Cardiac muscle cell (in vitro differentiated cells and primary cell): ENCODE results near the gene DLGAP4. TPM values are rescaled to one million over a fixed set of nuclear protein-coding genes. Genes with fewer than 3 reads are reported as not detected.

Experiments
- DNase-seq, 2 donors: peaks; one replicate each; pipeline versions ENCODE4 v3.0.0 to v3.0.0-alpha.2; 2010 to 2017; ENCODE audit warnings: low read depth in 1 of 2, low spot score in 1 of 2
- H3K27ac ChIP-seq: fragments of 200-600 bp; sonication (generic); 2 replicates; pipeline ENCODE4 v1.5.1; 2016
- H3K27me3 ChIP-seq: fragments of 200-600 bp; sonication (generic); 2 replicates; pipeline ENCODE4 v1.6.0; 2016; ENCODE audit warnings: control low read depth
- H3K36me3 ChIP-seq: fragments of 200-600 bp; sonication (generic); 2 replicates; pipeline ENCODE4 v1.5.1; 2016; ENCODE audit warnings: control low read depth
- H3K4me1 ChIP-seq: fragments of 200-600 bp; sonication (generic); 2 replicates; pipeline ENCODE4 v1.8.1; 2017; ENCODE audit warnings: low read depth, mild to moderate bottlenecking, mixed run types
- H3K4me3 ChIP-seq: fragments of 200-600 bp; sonication (generic); 2 replicates; pipeline ENCODE4 v1.5.1; 2016; ENCODE audit warnings: mild to moderate bottlenecking
- H3K9me3 ChIP-seq: fragments of 200-600 bp; sonication (generic); 2 replicates; pipeline ENCODE4 v1.5.1; 2017; ENCODE audit warnings: low read depth, mild to moderate bottlenecking, control low read depth
- CTCF ChIP-seq: IDR thresholded peaks from 2 replicates; pipeline ENCODE4 v1.5.1; 2012; ENCODE audit warnings: low read depth, mild to moderate bottlenecking, low read length
- polyA plus RNA-seq: library from polyadenylated mRNA; unstranded; fragments of >200 nt; fragmentation: Nextera tagmentation; extraction: Ambion mirVana; gene quantifications from 2 replicates; pipeline ENCODE4 v1.2.1, GENCODE V29; 2016
- total RNA-seq: library from RNA; depleted of rRNA; stranded (reverse); fragments of >200 nt; gene quantifications from 2 replicates; pipeline ENCODE4 v1.2.3, GENCODE V29; 2016

The DLGAP4 gene
- total and polyA plus RNA-seq, 2 experiments from 2014 or later = 45.7 to 51.6 TPM

- TF ChIP-seq CTCF = no peak
Measured at GRCh38 chr20:36547186-36548005, 241.3 kb downstream of the DLGAP4 start.

GRCh38 chr20:36548006-36548315, 241.8 kb downstream of the DLGAP4 start:
- H3K27ac ChIP-seq = peak overlapping the region; percentile 86
- H3K4me3 ChIP-seq = no peak overlapping the region
- H3K4me1 ChIP-seq = peaks cover 13% of the 10 kb centered on the region
- no peaks in the 10 kb centered on the region for H3K9me3 ChIP-seq
- peak; percentile 18 for TF ChIP-seq CTCF
- DNase-seq = peak in 1 of 2 donors; percentile 50
- no peaks in the 10 kb centered on the region for H3K27me3 ChIP-seq
- peaks cover 36% of the 10 kb centered on the region for H3K36me3 ChIP-seq

More at GRCh38 chr20:36547186-36548005, 241.3 kb downstream of the DLGAP4 start:
- no peak overlapping the region for H3K4me3 ChIP-seq
- H3K4me1 ChIP-seq = peaks cover 19% of the 10 kb centered on the region
- no peaks in the 10 kb centered on the region for H3K9me3 ChIP-seq
- H3K27ac ChIP-seq = peak overlapping the region; percentile 86
- DNase-seq = no peak
- no peaks in the 10 kb centered on the region for H3K27me3 ChIP-seq
- H3K36me3 ChIP-seq = peaks cover 36% of the 10 kb centered on the region

GRCh38 chr20:36548704-36549627, 242.8 kb downstream of the DLGAP4 start:
- no peaks in the 10 kb centered on the region for H3K9me3 ChIP-seq
- H3K4me1 ChIP-seq = peaks cover 4% of the 10 kb centered on the region
- H3K27ac ChIP-seq = peak overlapping the region; percentile 86
- no peak for TF ChIP-seq CTCF
- no peak for DNase-seq
- H3K4me3 ChIP-seq = no peak overlapping the region
- H3K27me3 ChIP-seq = no peaks in the 10 kb centered on the region
- peaks cover 36% of the 10 kb centered on the region for H3K36me3 ChIP-seq

GRCh38 chr20:36549628-36549941, 243.4 kb downstream of the DLGAP4 start:
- Histone ChIP-seq H3K27ac (peak overlapping the region; percentile 86), H3K4me1 (no peaks in the 10 kb centered on the region), H3K9me3 (no peaks in the 10 kb centered on the region), H3K4me3 (no peak overlapping the region), H3K27me3 (no peaks in the 10 kb centered on the region), H3K36me3 (peaks cover 36% of the 10 kb centered on the region)
- no peak for DNase-seq
- no peak for TF ChIP-seq CTCF

- Histone ChIP-seq H3K4me1 (no peaks in the 10 kb centered on the region), H3K36me3 (peaks cover 31% of the 10 kb centered on the region), H3K9me3 (no peaks in the 10 kb centered on the region), H3K27me3 (no peaks in the 10 kb centered on the region), H3K4me3 (no peak overlapping the region), H3K27ac (peak overlapping the region; percentile 86)
- TF ChIP-seq CTCF = no peak
- peak in 1 of 2 donors; percentile 25 for DNase-seq
Measured at GRCh38 chr20:36549942-36550789, 244.0 kb downstream of the DLGAP4 start.
